ENCODE results near the gene ZNF423.

Gene ZNF423

DNA sequence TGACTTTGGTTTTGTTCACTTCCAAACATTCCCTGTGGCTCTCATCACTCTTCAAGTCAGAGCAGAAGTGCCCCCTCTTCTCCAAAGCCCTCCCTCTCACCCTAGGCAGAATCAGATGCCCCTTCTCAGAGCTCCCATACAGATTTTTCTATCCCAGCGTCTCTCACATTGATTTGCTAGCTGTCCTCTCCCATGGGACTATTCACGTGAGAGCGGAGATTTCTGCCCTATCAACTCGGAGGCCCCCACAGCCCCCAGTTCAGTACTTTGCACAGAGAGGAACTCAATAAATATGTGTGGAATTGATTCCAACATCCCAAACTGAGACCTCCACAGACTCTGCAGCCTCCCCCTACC lies 299.7 kb downstream of the ZNF423 start:
- no peaks in the 10 kb centered on the region for H3K79me2 ChIP-seq (ENCODE audit: control insufficient read depth, low read length)
- no peak overlapping the region for H3K4me3 ChIP-seq (ENCODE audit: low read length)
- no peaks in the 10 kb centered on the region for H3K9me2 ChIP-seq (replicated peaks; ENCODE audit: control insufficient read depth, low read length)
- no peak overlapping the region for H3K27ac ChIP-seq (ENCODE audit: low read depth, low read length)
- peaks cover 4% of the 10 kb centered on the region; the same call in 1 of the 2 replicates for H3K27me3 ChIP-seq (ENCODE audit: control insufficient read depth, low read length)
- no peaks in the 10 kb centered on the region for H3K4me1 ChIP-seq (ENCODE audit: control insufficient read depth, low read length)
- H3F3A ChIP-seq (ENCODE audit: control insufficient read depth, insufficient read depth), result no peaks in the 10 kb centered on the region
- TF ChIP-seq EZH2phosphoT487 (IDR thresholded peaks at IDR 0.05; ENCODE audit: borderline replicate concordance, low read length), result no peak
- TF ChIP-seq, protein P1, sequence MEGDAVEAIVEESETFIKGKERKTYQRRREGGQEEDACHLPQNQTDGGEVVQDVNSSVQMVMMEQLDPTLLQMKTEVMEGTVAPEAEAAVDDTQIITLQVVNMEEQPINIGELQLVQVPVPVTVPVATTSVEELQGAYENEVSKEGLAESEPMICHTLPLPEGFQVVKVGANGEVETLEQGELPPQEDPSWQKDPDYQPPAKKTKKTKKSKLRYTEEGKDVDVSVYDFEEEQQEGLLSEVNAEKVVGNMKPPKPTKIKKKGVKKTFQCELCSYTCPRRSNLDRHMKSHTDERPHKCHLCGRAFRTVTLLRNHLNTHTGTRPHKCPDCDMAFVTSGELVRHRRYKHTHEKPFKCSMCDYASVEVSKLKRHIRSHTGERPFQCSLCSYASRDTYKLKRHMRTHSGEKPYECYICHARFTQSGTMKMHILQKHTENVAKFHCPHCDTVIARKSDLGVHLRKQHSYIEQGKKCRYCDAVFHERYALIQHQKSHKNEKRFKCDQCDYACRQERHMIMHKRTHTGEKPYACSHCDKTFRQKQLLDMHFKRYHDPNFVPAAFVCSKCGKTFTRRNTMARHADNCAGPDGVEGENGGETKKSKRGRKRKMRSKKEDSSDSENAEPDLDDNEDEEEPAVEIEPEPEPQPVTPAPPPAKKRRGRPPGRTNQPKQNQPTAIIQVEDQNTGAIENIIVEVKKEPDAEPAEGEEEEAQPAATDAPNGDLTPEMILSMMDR (IDR thresholded peaks at IDR 0.05; ENCODE audit: low read depth, low read length, poor library complexity, severe bottlenecking), result no peak
- H3K4me2 ChIP-seq (ENCODE audit: low read length), result no peak overlapping the region
- H3K9me3 ChIP-seq (ENCODE audit: control insufficient read depth, insufficient read depth, low read length), result no peaks in the 10 kb centered on the region
- H4K20me1 ChIP-seq (ENCODE audit: control insufficient read depth, insufficient read depth, low read depth, low read length), result no peaks in the 10 kb centered on the region
- H3K36me3 ChIP-seq (ENCODE audit: control insufficient read depth, low read length), result no peaks in the 10 kb centered on the region

DNA sequence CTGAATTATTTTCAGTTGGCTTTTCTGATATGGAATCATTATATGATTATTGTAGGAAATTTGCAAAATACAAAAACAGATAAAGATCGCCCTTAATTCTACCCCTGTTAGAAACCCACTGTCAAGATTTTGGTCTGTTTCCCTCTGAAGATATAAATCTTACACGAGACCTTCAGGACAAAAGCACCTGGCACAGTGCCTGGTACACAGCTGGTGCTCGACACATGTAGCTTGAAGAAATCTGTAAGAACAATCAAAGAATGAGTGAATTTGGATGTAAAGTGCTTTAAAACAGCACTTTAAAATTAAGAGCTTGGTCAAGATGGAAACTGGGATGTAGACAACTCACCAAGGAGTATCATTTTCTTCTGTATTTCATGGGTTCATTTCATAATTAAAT lies 301.2 kb downstream of the ZNF423 start:
- Histone ChIP-seq H3K9me3 (ENCODE audit: control insufficient read depth, insufficient read depth, low read length) (no peaks in the 10 kb centered on the region), H3K4me1 (ENCODE audit: control insufficient read depth, low read length) (no peaks in the 10 kb centered on the region), H3K4me3 (ENCODE audit: low read length) (no peak overlapping the region), H3K79me2 (ENCODE audit: control insufficient read depth, low read length) (no peaks in the 10 kb centered on the region), H3K27ac (ENCODE audit: low read depth, low read length) (no peak overlapping the region), H3K36me3 (ENCODE audit: control insufficient read depth, low read length) (no peaks in the 10 kb centered on the region), H3K4me2 (ENCODE audit: low read length) (no peak overlapping the region), H3F3A (ENCODE audit: control insufficient read depth, insufficient read depth) (no peaks in the 10 kb centered on the region), H3K9me2 (replicated peaks; ENCODE audit: control insufficient read depth, low read length) (no peaks in the 10 kb centered on the region), H4K20me1 (ENCODE audit: control insufficient read depth, insufficient read depth, low read depth, low read length) (no peaks in the 10 kb centered on the region), H3K27me3 (ENCODE audit: control insufficient read depth, low read length) (peaks cover 4% of the 10 kb centered on the region; the same call in 1 of the 2 replicates)
- TF ChIP-seq EZH2phosphoT487 (IDR thresholded peaks at IDR 0.05; ENCODE audit: borderline replicate concordance, low read length), result no peak
- TF ChIP-seq, protein P1 (IDR thresholded peaks at IDR 0.05; ENCODE audit: low read depth, low read length, poor library complexity, severe bottlenecking), result no peak

GRCh38 chr16:49552313-49552928 lies 303.5 kb downstream of the ZNF423 start:
- Histone ChIP-seq H3K36me3 (ENCODE audit: control insufficient read depth, low read length) (no peaks in the 10 kb centered on the region), H3K4me2 (ENCODE audit: low read length) (no peak overlapping the region), H3F3A (ENCODE audit: control insufficient read depth, insufficient read depth) (no peaks in the 10 kb centered on the region), H3K4me3 (ENCODE audit: low read length) (no peak overlapping the region), H3K9me2 (replicated peaks; ENCODE audit: control insufficient read depth, low read length) (no peaks in the 10 kb centered on the region), H3K79me2 (ENCODE audit: control insufficient read depth, low read length) (no peaks in the 10 kb centered on the region), H3K27ac (ENCODE audit: low read depth, low read length) (no peak overlapping the region), H4K20me1 (ENCODE audit: control insufficient read depth, insufficient read depth, low read depth, low read length) (no peaks in the 10 kb centered on the region), H3K27me3 (ENCODE audit: control insufficient read depth, low read length) (peaks cover 4% of the 10 kb centered on the region; the same call in 1 of the 2 replicates), H3K9me3 (ENCODE audit: control insufficient read depth, insufficient read depth, low read length) (no peaks in the 10 kb centered on the region), H3K4me1 (ENCODE audit: control insufficient read depth, low read length) (no peaks in the 10 kb centered on the region)
- TF ChIP-seq, protein P1 (IDR thresholded peaks at IDR 0.05; ENCODE audit: low read depth, low read length, poor library complexity, severe bottlenecking), result no peak
- TF ChIP-seq EZH2phosphoT487 (IDR thresholded peaks at IDR 0.05; ENCODE audit: borderline replicate concordance, low read length), result no peak

Measured in DOHH2 (cell line).